Measurements from ENCODE around the gene FAM200C.

The FAM200C gene

GRCh38 chr5:160366230-160366629 is 33.6 kb downstream of the FAM200C start:
- DNase-seq, result no peak

- DNase-seq, result no peak
Measured at GRCh38 chr5:160363660-160364395, 36.0 kb downstream of the FAM200C start.

- DNase-seq, result no peak
Measured at GRCh38 chr5:160363211-160363610, 36.6 kb downstream of the FAM200C start.

- no peak for DNase-seq
Measured at GRCh38 chr5:160361624-160362228, 38.1 kb downstream of the FAM200C start.

- no peak for DNase-seq
Measured at GRCh38 chr5:160360310-160360709, 39.5 kb downstream of the FAM200C start.

GRCh38 chr5:160359816-160360215 is 40.0 kb downstream of the FAM200C start:
- no peak for DNase-seq

- DNase-seq, result no peak
Measured at GRCh38 chr5:160359242-160359641, 40.6 kb downstream of the FAM200C start.

- no peak for DNase-seq
Measured at GRCh38 chr5:160357861-160358411, 41.9 kb downstream of the FAM200C start.

GRCh38 chr5:160357394-160357793 is 42.5 kb downstream of the FAM200C start:
- DNase-seq, result no peak

GRCh38 chr5:160356550-160357347 is 43.1 kb downstream of the FAM200C start:
- no peak for DNase-seq

GRCh38 chr5:160354666-160355065 is 45.2 kb downstream of the FAM200C start:
- DNase-seq, result no peak

GRCh38 chr5:160353379-160353778 is 46.5 kb downstream of the FAM200C start:
- DNase-seq, result no peak

- no peak for DNase-seq
Measured at GRCh38 chr5:160352308-160352707, 47.5 kb downstream of the FAM200C start.

- no peak for DNase-seq
Measured at GRCh38 chr5:160349935-160350303, 49.9 kb downstream of the FAM200C start.

- no peak for DNase-seq
Measured at GRCh38 chr5:160349249-160349934, 50.5 kb downstream of the FAM200C start.

- no peak for DNase-seq
Measured at GRCh38 chr5:160348080-160348479, 51.8 kb downstream of the FAM200C start.

GRCh38 chr5:160347448-160347847 is 52.4 kb downstream of the FAM200C start:
- no peak for DNase-seq
